H1 (cell line): Measurements from ENCODE around the gene UNC119B. TPM values are rescaled to one million over a fixed set of nuclear protein-coding genes. Genes with fewer than 3 reads are reported as not detected.

Experiments
- CTCF ChIA-PET: fragments of 300-600 bp; sonication (Branson Sonifier 250); formaldehyde crosslinking; loops from one replicate; lab custom pipeline; 2021; ENCODE audit not compliant: partially characterized antibody; lab: Charles Lee
- POLR2A ChIA-PET: fragments of 300-600 bp; sonication (Branson Sonifier 250); formaldehyde crosslinking; loops from one replicate; lab custom pipeline; 2021; ENCODE audit warnings: inconsistent platforms; ENCODE audit not compliant: partially characterized antibody; lab: Charles Lee
- DNase-seq, 2 experiments: peaks; one replicate each; pipeline versions ENCODE4 v3.0.0 to v3.0.0-alpha.2; 2010 to 2022; ENCODE audit warnings: low spot score in 2 of 2, low read depth in 1 of 2, mixed read lengths in 1 of 2
- FAIRE-seq: peaks from 2 replicates; lab custom pipeline; 2011; peaks lifted over from hg19 to GRCh38; lab: Jason Lieb, UNC
- H2AFZ ChIP-seq: 2 replicates; pipeline ENCODE4 v1.8.1; 2012; ENCODE audit warnings: low read length, inconsistent platforms
- H2AK5ac ChIP-seq: 2 replicates; pipeline ENCODE4 v1.6.1; 2013; ENCODE audit warnings: low read depth, low read length
- H2BK120ac ChIP-seq: replicated peaks from 2 replicates; pipeline ENCODE3; 2013; ENCODE audit warnings: low read depth, low read length, inconsistent platforms
- H2BK12ac ChIP-seq: 2 replicates; pipeline ENCODE4 v1.6.1; 2013; ENCODE audit warnings: low read depth, low read length
- H2BK15ac ChIP-seq: 2 replicates; pipeline ENCODE4 v1.6.1; 2013; ENCODE audit warnings: low read length
- H2BK20ac ChIP-seq: 2 replicates; pipeline ENCODE4 v1.6.1; 2013; ENCODE audit warnings: low read length
- H2BK5ac ChIP-seq: 2 replicates; pipeline ENCODE4 v1.6.1; 2013; ENCODE audit warnings: low read depth, low read length
- H3K14ac ChIP-seq: 2 replicates; pipeline ENCODE4 v1.6.1; 2013; ENCODE audit warnings: inconsistent platforms; ENCODE audit not compliant: insufficient read length
- H3K18ac ChIP-seq: 2 replicates; pipeline ENCODE4 v1.6.1; 2013; ENCODE audit warnings: low read length; ENCODE audit errors: extremely low read depth
- H3K23ac ChIP-seq: 2 replicates; pipeline ENCODE4 v1.6.1; 2013; ENCODE audit warnings: inconsistent platforms; ENCODE audit not compliant: insufficient read length
- H3K23me2 ChIP-seq: 2 replicates; pipeline ENCODE4 v1.6.1; 2013; ENCODE audit warnings: low read depth, low read length
- H3K27ac ChIP-seq: 2 replicates; pipeline ENCODE4 v1.6.1; 2011; ENCODE audit warnings: low read depth, low read length, inconsistent platforms
- H3K27me3 ChIP-seq, 4 experiments: replicated peaks in 1 of 4; 1 replicate in 1 of 4; 2 replicates in 3 of 4; pipeline versions ENCODE4 v1.6.1 to v1.8.1; 2011 to 2013; ENCODE audit warnings: low read length in 3 of 4, mild to moderate bottlenecking in 3 of 4, inconsistent platforms in 2 of 4, mixed read lengths in 2 of 4, moderate library complexity in 1 of 4; ENCODE audit not compliant: control insufficient read depth in 3 of 4, insufficient read depth in 3 of 4; ENCODE audit errors: extremely low read depth in 1 of 4
- H3K36me3 ChIP-seq, 4 experiments: 2 replicates each; pipeline versions ENCODE4 v1.6.1 to v1.8.1; 2011 to 2013; ENCODE audit warnings: mild to moderate bottlenecking in 4 of 4, low read length in 3 of 4, moderate library complexity in 2 of 4, control low read depth in 1 of 4, inconsistent platforms in 1 of 4; ENCODE audit not compliant: insufficient read depth in 4 of 4, control insufficient read depth in 2 of 4
- H3K4ac ChIP-seq: replicated peaks from 2 replicates; pipeline ENCODE3; 2013; ENCODE audit warnings: low read length, low read depth, mixed read lengths, inconsistent platforms; ENCODE audit not compliant: insufficient read length
- H3K4me1 ChIP-seq, 4 experiments: replicated peaks in 1 of 4; 1 replicate in 1 of 4; 2 replicates in 3 of 4; pipeline versions ENCODE4 v1.6.1 to v1.8.1; 2011 to 2013; ENCODE audit warnings: low read length in 3 of 4, inconsistent platforms in 2 of 4, mixed read lengths in 1 of 4; ENCODE audit not compliant: insufficient read depth in 4 of 4, control insufficient read depth in 3 of 4
- H3K4me2 ChIP-seq, 2 experiments: 2 replicates each; pipeline versions ENCODE4 v1.6.1 to v1.8.1; 2011 to 2013; ENCODE audit warnings: low read depth in 2 of 2, low read length in 2 of 2, control low read depth in 1 of 2, inconsistent platforms in 1 of 2, mild to moderate bottlenecking in 1 of 2; ENCODE audit not compliant: insufficient read depth in 1 of 2
- H3K4me3 ChIP-seq, 4 experiments: fragments of 200-600, 300-600 bp in 1 of 4; sonication (generic), shearing (Covaris generic), sonication (Bioruptor Twin) in 1 of 4; 2 replicates each; pipeline versions ENCODE4 v1.5.1 to v1.8.1; 2011 to 2016; ENCODE audit warnings: low read length in 4 of 4, low read depth in 3 of 4, control low read depth in 2 of 4, inconsistent platforms in 2 of 4, mild to moderate bottlenecking in 2 of 4, mixed read lengths in 1 of 4, moderate library complexity in 1 of 4; ENCODE audit not compliant: insufficient read depth in 2 of 4; ENCODE audit errors: extremely low read depth in 1 of 4
- H3K56ac ChIP-seq: replicated peaks from 2 replicates; pipeline ENCODE3; 2013; ENCODE audit warnings: low read depth, mild to moderate bottlenecking, mixed read lengths, low read length, inconsistent platforms; ENCODE audit not compliant: insufficient read length
- H3K79me1 ChIP-seq: 2 replicates; pipeline ENCODE4 v1.6.1; 2013; ENCODE audit warnings: low read depth, low read length, control low read depth
- H3K79me2 ChIP-seq, 2 experiments: 2 replicates each; pipeline versions ENCODE4 v1.6.1 to v1.8.1; 2012 to 2013; ENCODE audit warnings: low read length in 2 of 2, mild to moderate bottlenecking in 2 of 2, inconsistent platforms in 1 of 2; ENCODE audit not compliant: insufficient read depth in 2 of 2, control insufficient read depth in 1 of 2
- H3K9ac ChIP-seq, 4 experiments: replicated peaks in 1 of 4; 1 replicate in 1 of 4; 2 replicates in 3 of 4; pipeline versions ENCODE4 v1.6.1 to v1.8.1; 2011 to 2013; ENCODE audit warnings: low read depth in 3 of 4, low read length in 3 of 4, control low read depth in 2 of 4, mild to moderate bottlenecking in 2 of 4, moderate library complexity in 2 of 4, inconsistent platforms in 1 of 4; ENCODE audit errors: extremely low read depth in 1 of 4
- H3K9me3 ChIP-seq, 2 experiments: 2 replicates each; pipeline versions ENCODE4 v1.6.1 to v1.8.1; 2012 to 2013; ENCODE audit warnings: mild to moderate bottlenecking in 2 of 2, moderate library complexity in 2 of 2, control low read depth in 1 of 2, inconsistent platforms in 1 of 2, low read depth in 1 of 2, low read length in 1 of 2, mixed read lengths in 1 of 2; ENCODE audit not compliant: insufficient read depth in 2 of 2
- H4K20me1 ChIP-seq, 2 experiments: replicated peaks in 1 of 2; 2 replicates each; pipeline versions ENCODE3 to v1.8.1; 2011 to 2013; ENCODE audit warnings: inconsistent platforms in 2 of 2, low read length in 2 of 2, mild to moderate bottlenecking in 1 of 2; ENCODE audit not compliant: insufficient read depth in 2 of 2, control insufficient read depth in 1 of 2
- H4K5ac ChIP-seq: 2 replicates; pipeline ENCODE4 v1.6.1; 2013; ENCODE audit warnings: low read length, low read depth, mixed read lengths, inconsistent platforms; ENCODE audit not compliant: insufficient read length
- H4K8ac ChIP-seq: 2 replicates; pipeline ENCODE4 v1.8.0; 2013; ENCODE audit warnings: mild to moderate bottlenecking, moderate library complexity, low read length, inconsistent platforms; ENCODE audit not compliant: insufficient read depth; ENCODE audit errors: extremely low read depth
- H4K91ac ChIP-seq: replicated peaks from 2 replicates; pipeline ENCODE3; 2013; ENCODE audit warnings: low read length, mixed read lengths, inconsistent platforms; ENCODE audit not compliant: insufficient read length
- ATF2 ChIP-seq: IDR thresholded peaks from 2 replicates; pipeline ENCODE4 v1.6.1; 2012; ENCODE audit warnings: low read length, inconsistent platforms
- SIX5 ChIP-seq: IDR thresholded peaks from 2 replicates; pipeline ENCODE4 v1.6.1; 2011; ENCODE audit warnings: mild to moderate bottlenecking, low read depth, low read length
- SP2 ChIP-seq: IDR thresholded peaks from 2 replicates; pipeline ENCODE4 v1.6.1; 2012; ENCODE audit warnings: mild to moderate bottlenecking, low read length, inconsistent platforms
- ZNF274 ChIP-seq: IDR thresholded peaks from 2 replicates; pipeline ENCODE4 v1.7.0; 2012; ENCODE audit warnings: low read length, borderline replicate concordance; ENCODE audit errors: extremely low read depth
- WGBS, 2 experiments: shearing (Covaris generic) in 1 of 2; methylation state at CpG; one replicate each; pipeline versions ENCODE4 v1.1.6 to v1.1.7; 2013 to 2015; ENCODE audit warnings: low lambda C conversion rate in 2 of 2, mixed read lengths in 2 of 2, inconsistent platforms in 1 of 2, low coverage in 1 of 2, missing lambda C conversion rate in 1 of 2; ENCODE audit not compliant: insufficient replicate concordance in 2 of 2, insufficient coverage in 1 of 2, insufficient read length in 1 of 2; ENCODE audit errors: extremely low coverage in 1 of 2, missing lambda C conversion rate in 1 of 2; 5-methylcytosine and 5-hydroxymethylcytosine counted together
- polyA plus RNA-seq, 7 experiments: library from polyadenylated mRNA; depleted of rRNA in 3 of 7; stranded (reverse) in 5 of 7; unstranded in 2 of 7; fragments of >200 nt in 5 of 7; fragments of 200-250 nt in 2 of 7; gene quantifications; 1 replicate in 5 of 7; 2 replicates in 1 of 7; 4 replicates in 1 of 7; pipeline versions ENCODE4 v1.2.1 to v1.2.3, GENCODE V29; 2011 to 2013; ENCODE audit warnings: missing spikeins in 2 of 7, mixed read lengths in 2 of 7
- total RNA-seq: library from RNA; stranded (reverse); fragmentation: NEBNext Ultra II Directional; extraction: Animal tissue kit (Norgen Biotek cat#: 25700); gene quantifications from 2 replicates; pipeline ENCODE4 v1.2.1, GENCODE V29; 2021

Gene UNC119B
- total and polyA plus RNA-seq, 2 of the 8 experiments (the other 6 are each of a cell fraction or from before 2014, with no cell fraction given), result 40.5 to 50.1 TPM

GRCh38 chr12:120685522-120685921, 24.7 kb upstream of the UNC119B start:
- peaks cover 12 to 15% of the 10 kb centered on the region in 2 experiments for H4K20me1 ChIP-seq
- no peak overlapping the region for H2BK5ac ChIP-seq
- WGBS, 2 experiments, result 77% methylated on average over 3 of the region's 3 CpGs; no CpG with 5 or more reads in 1 of the 2 experiments
- no peak overlapping the region for H2BK20ac ChIP-seq
- no peaks in the 10 kb centered on the region for H3K9me3 ChIP-seq
- H2BK12ac ChIP-seq, result no peak overlapping the region
- no peak overlapping the region for H3K23ac ChIP-seq
- DNase-seq (no peak), FAIRE-seq (no peak)
- H3K18ac ChIP-seq, result no peak overlapping the region
- H3K79me2 ChIP-seq, result peaks cover 31 to 35% of the 10 kb centered on the region in 2 experiments
- TF ChIP-seq ZNF274 (no peak), SIX5 (no peak), ATF2 (no peak), SP2 (no peak)
- ChIA-PET CTCF (interaction anchor here (10.4 kb wide), 1 partner anchor 38 kb away, joined by 87 read pairs; no protein-coding TSS in a partner anchor), POLR2A (interaction anchor here (1.5 kb wide), 3 partner anchors 13 to 104 kb away, joined by 3 to 6 read pairs (median 4); partner anchors contain the start of gene POP5)
- no peaks in the 10 kb centered on the region for H3K27me3 ChIP-seq
- H4K5ac ChIP-seq, result no peak overlapping the region
- peaks cover under 1 to 16% (median 4%) of the 10 kb centered on the region in 4 experiments; a peak in 6 of 7 replicates for H3K4me1 ChIP-seq
- H3K14ac ChIP-seq, result no peak overlapping the region
- no peaks in the 10 kb centered on the region for H3K36me3 ChIP-seq
- H2AFZ ChIP-seq, result no peak overlapping the region
- no peak overlapping the region for H2AK5ac ChIP-seq
- H4K91ac ChIP-seq, result no peak overlapping the region
- no peak overlapping the region for H2BK120ac ChIP-seq
- no peak overlapping the region for H3K56ac ChIP-seq
- H3K27ac ChIP-seq, result no peak overlapping the region
- peaks cover 4% of the 10 kb centered on the region; the same call in 1 of the 2 replicates for H3K79me1 ChIP-seq
- H3K4me3 ChIP-seq, result peak overlapping the region in 2 of 4 experiments; percentile 74 to 89; a peak in 4 of 8 replicates
- no peak overlapping the region for H2BK15ac ChIP-seq
- no peak overlapping the region for H3K4ac ChIP-seq
- peaks cover 16% of the 10 kb centered on the region for H3K23me2 ChIP-seq
- no peak overlapping the region for H4K8ac ChIP-seq
- H3K4me2 ChIP-seq, result peak overlapping the region in 1 of 2 experiments; percentile 72; a peak in 3 of 4 replicates
- no peak overlapping the region for H3K9ac ChIP-seq
